Superior temporal gyrus (tissue), 1 donor: Measurements from ENCODE around the gene TBCA.
"Not testable (repeated sequence)": the region's sequence is repeated elsewhere in the genome, so short reads cannot be mapped to it uniquely, and the experiment has no call there.

Source experiments
- DNase-seq: peaks from one replicate; pipeline ENCODE4 v3.0.0-alpha.2; 2016; ENCODE audit errors: extremely low spot score

Gene TBCA

GRCh38 chr5:77709340-77709739 lies 66.8 kb downstream of the TBCA start:
- peak; percentile 69 for DNase-seq

GRCh38 chr5:77707791-77708190 lies 68.3 kb downstream of the TBCA start:
- no peak for DNase-seq

- not testable (repeated sequence) for DNase-seq
These were observed 76.6 kb downstream of the TBCA start for GRCh38 chr5:77699569-77699968.

GRCh38 chr5:77698920-77699319 lies 77.2 kb downstream of the TBCA start:
- DNase-seq, result no peak

- DNase-seq, result no peak
These were observed 78.4 kb downstream of the TBCA start for GRCh38 chr5:77697692-77698091.

GRCh38 chr5:77696120-77696519 lies 80.0 kb downstream of the TBCA start:
- DNase-seq, result no peak

- no peak for DNase-seq
These were observed 82.2 kb downstream of the TBCA start for GRCh38 chr5:77693913-77694312.

GRCh38 chr5:77683171-77683732 lies 92.9 kb downstream of the TBCA start:
- no peak for DNase-seq

GRCh38 chr5:77670526-77670925 lies 105.6 kb downstream of the TBCA start:
- DNase-seq, result no peak

- DNase-seq, result no peak
These were observed 106.5 kb downstream of the TBCA start for GRCh38 chr5:77669677-77670076.

- DNase-seq, result no peak
These were observed 112.9 kb downstream of the TBCA start for GRCh38 chr5:77663090-77663863.

GRCh38 chr5:77662635-77663034 lies 113.5 kb downstream of the TBCA start:
- DNase-seq, result no peak

GRCh38 chr5:77658662-77659061 lies 117.5 kb downstream of the TBCA start:
- no peak for DNase-seq

- DNase-seq, result no peak
These were observed 124.8 kb downstream of the TBCA start for GRCh38 chr5:77651343-77651742.

GRCh38 chr5:77650686-77651085 lies 125.5 kb downstream of the TBCA start:
- no peak for DNase-seq

GRCh38 chr5:77649776-77650175 lies 126.4 kb downstream of the TBCA start:
- DNase-seq, result no peak

- no peak for DNase-seq
These were observed 130.0 kb downstream of the TBCA start for GRCh38 chr5:77645995-77646639.

GRCh38 chr5:77645158-77645994 lies 130.8 kb downstream of the TBCA start:
- no peak for DNase-seq

- no peak for DNase-seq
These were observed 131.6 kb downstream of the TBCA start for GRCh38 chr5:77644371-77645157.

- DNase-seq, result no peak
These were observed 132.3 kb downstream of the TBCA start for GRCh38 chr5:77643654-77644370.
